ENCODE results near the gene PYCARD. TPM values are rescaled to one million over a fixed set of nuclear protein-coding genes. Genes with fewer than 3 reads are reported as not detected.

Gene PYCARD
- total and polyA plus RNA-seq, 10 donors = 68.0 to 135 (median 99.7) TPM

DNA sequence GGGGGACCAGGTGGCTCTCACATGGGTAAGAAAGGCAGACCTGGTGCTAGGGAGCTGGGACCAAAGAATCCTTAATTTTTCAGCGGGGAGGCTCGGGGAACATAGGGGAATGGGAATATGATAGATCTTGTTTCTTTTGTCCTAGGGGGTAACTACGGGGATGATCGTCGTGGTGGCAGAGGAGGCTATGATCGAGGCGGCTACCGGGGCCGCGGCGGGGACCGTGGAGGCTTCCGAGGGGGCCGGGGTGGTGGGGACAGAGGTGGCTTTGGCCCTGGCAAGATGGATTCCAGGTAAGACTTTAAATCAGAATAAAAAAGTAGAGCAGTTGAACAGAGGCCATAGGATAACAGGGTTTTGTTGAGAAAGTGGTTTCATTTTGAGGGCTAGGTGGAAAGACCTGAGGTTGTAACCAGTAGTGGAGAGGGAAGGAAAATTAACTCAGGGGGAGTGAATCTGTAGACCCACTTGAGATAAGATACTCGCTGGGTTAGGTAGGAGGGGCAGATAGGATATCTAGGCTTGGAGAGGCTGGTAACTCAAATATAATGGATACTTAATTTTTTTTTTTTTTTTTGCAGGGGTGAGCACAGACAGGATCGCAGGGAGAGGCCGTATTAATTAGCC is 11.6 kb downstream of the PYCARD start:
- no peak for TF ChIP-seq POLR2A (IDR thresholded peaks at IDR 0.05)
- peak in 1 of 3 donors; percentile 60 for TF ChIP-seq POLR2AphosphoS5 (IDR thresholded peaks at IDR 0.05)
- TF ChIP-seq, protein P1, sequence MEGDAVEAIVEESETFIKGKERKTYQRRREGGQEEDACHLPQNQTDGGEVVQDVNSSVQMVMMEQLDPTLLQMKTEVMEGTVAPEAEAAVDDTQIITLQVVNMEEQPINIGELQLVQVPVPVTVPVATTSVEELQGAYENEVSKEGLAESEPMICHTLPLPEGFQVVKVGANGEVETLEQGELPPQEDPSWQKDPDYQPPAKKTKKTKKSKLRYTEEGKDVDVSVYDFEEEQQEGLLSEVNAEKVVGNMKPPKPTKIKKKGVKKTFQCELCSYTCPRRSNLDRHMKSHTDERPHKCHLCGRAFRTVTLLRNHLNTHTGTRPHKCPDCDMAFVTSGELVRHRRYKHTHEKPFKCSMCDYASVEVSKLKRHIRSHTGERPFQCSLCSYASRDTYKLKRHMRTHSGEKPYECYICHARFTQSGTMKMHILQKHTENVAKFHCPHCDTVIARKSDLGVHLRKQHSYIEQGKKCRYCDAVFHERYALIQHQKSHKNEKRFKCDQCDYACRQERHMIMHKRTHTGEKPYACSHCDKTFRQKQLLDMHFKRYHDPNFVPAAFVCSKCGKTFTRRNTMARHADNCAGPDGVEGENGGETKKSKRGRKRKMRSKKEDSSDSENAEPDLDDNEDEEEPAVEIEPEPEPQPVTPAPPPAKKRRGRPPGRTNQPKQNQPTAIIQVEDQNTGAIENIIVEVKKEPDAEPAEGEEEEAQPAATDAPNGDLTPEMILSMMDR (IDR thresholded peaks at IDR 0.05 in 8 of 11, conservative IDR thresholded peaks at IDR 0.05 in 3 of 11) = no peak
- Histone ChIP-seq H3K9me3 (no peaks in the 10 kb centered on the region), H3K27ac (peak overlapping the region in 5 of 8 donors; percentile 11 to 66 (median 40)), H3K27me3 (replicated peaks in 1 of 7) (no peaks in the 10 kb centered on the region), H3K4me3 (no peak overlapping the region), H3K36me3 (peaks cover 15 to 100% (median 100%) of the 10 kb centered on the region in 6 donors), H3K4me1 (peaks cover 0 to 98% (median 41%) of the 10 kb centered on the region in 6 donors)
- intact Hi-C loops (cut with DNase I; ENCODE audit: low total_unique reads) = no loop called here
- 90 to 95% (median 94%) methylated on average over 17 of the region's 17 CpGs for WGBS, 5 donors
- peak; percentile 51 for DNase-seq

DNA sequence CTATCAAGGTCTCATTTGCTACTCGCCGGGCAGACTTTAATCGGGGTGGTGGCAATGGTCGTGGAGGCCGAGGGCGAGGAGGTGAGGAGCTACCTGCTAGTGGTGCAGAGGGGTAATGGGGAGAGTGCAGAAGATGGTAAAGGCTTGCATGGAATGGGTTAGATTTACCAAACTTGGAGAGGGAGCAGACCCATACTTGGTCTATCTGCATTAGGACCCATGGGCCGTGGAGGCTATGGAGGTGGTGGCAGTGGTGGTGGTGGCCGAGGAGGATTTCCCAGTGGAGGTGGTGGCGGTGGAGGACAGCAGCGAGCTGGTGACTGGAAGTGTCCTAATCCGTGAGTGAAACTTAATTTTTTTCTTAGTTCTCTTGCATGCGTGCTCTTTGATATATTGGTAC is 12.5 kb downstream of the PYCARD start:
- WGBS, 5 donors = 87 to 96% (median 93%) methylated on average over 12 of the region's 12 CpGs
- intact Hi-C loops (cut with DNase I; ENCODE audit: low total_unique reads) = no loop called here
- no peaks in the 10 kb centered on the region for H3K9me3 ChIP-seq
- H3K27ac ChIP-seq = peak overlapping the region in 3 of 8 donors; percentile 21 to 66 (median 40)
- no peak overlapping the region for H3K4me3 ChIP-seq
- no peak for TF ChIP-seq POLR2A (IDR thresholded peaks at IDR 0.05)
- TF ChIP-seq POLR2AphosphoS5 (IDR thresholded peaks at IDR 0.05) = peak; percentile 29 to 41 (median 36)
- TF ChIP-seq, protein P1 (IDR thresholded peaks at IDR 0.05 in 8 of 11, conservative IDR thresholded peaks at IDR 0.05 in 3 of 11) = no peak
- peak; percentile 55 for DNase-seq
- no peaks in the 10 kb centered on the region for H3K27me3 ChIP-seq (replicated peaks in 1 of 7)
- H3K36me3 ChIP-seq = peaks cover 15 to 100% (median 100%) of the 10 kb centered on the region in 6 donors
- H3K4me1 ChIP-seq = peaks cover 4 to 98% (median 47%) of the 10 kb centered on the region in 6 donors

DNA sequence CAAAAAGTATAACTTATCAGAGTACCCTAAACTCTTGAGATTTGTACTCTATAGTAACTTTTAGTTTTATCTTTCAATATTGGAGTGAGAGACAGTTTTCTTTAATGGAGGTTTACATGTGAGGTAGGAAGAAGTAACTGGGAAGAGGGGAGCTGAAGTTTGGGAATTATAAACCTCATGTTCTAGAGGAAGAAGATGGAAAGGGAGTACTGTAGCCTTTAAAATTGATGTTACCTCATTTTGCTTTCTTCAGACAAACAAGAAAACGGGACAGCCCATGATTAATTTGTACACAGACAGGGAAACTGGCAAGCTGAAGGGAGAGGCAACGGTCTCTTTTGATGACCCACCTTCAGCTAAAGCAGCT is 13.2 kb downstream of the PYCARD start:
- peak overlapping the region in 1 of 8 donors; percentile 66 for H3K27ac ChIP-seq
- intact Hi-C loops (cut with DNase I; ENCODE audit: low total_unique reads) = no loop called here
- DNase-seq = no peak
- TF ChIP-seq POLR2AphosphoS5 (IDR thresholded peaks at IDR 0.05) (no peak), POLR2A (IDR thresholded peaks at IDR 0.05) (no peak)
- TF ChIP-seq, protein P1 (IDR thresholded peaks at IDR 0.05 in 8 of 11, conservative IDR thresholded peaks at IDR 0.05 in 3 of 11) = no peak
- H3K4me1 ChIP-seq = peaks cover 6 to 99% (median 48%) of the 10 kb centered on the region in 6 donors
- 81 to 93% (median 89%) methylated on average over 2 of the region's 2 CpGs for WGBS, 5 donors
- H3K4me3 ChIP-seq = no peak overlapping the region
- H3K9me3 ChIP-seq = no peaks in the 10 kb centered on the region
- peaks cover 15 to 100% (median 100%) of the 10 kb centered on the region in 6 donors for H3K36me3 ChIP-seq
- H3K27me3 ChIP-seq (replicated peaks in 1 of 7) = no peaks in the 10 kb centered on the region

All from spleen (tissue), 11 donors.